ENCODE measurements around the gene SLC12A8.

Gene SLC12A8

DNA sequence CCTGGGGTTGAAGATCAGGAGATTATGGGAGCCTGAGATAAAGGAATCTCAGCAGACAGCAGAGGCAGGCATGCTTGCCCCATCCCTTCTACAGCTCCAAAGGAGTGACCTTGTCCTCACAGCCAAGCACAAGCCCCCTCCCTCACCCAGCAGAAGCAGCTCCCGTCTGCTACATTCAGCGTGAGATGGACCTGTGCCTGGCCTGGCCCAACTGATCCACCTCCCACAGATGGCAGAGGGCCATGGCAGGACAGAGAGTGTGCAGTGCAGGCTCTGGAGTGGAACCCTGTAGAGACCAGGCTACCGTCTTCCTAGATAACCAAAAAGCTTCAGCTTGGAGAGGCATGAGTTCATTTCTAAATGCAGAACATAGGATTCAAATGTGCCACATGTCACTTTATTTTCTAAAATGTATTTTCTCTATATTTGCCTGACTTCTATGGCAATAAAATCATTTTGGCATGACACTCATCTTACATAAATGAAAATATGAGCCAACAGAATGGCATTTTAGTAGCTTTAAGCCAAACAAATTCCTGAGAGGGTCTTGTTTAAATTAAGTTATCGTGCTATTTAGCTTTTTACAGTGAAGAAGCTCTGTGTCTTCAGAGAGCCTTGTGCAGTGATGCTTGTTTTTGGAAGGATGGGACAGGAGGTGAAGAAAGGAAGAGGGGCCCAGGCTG, 43.7 kb downstream of the SLC12A8 start:
- no peak for TF ChIP-seq Cebpa-rat (IDR thresholded peaks at IDR 0.05)
- no peaks in the 10 kb centered on the region for H4K20me1 ChIP-seq
- H3K4me3 ChIP-seq = no peak overlapping the region
- H3K36me3 ChIP-seq = no peaks in the 10 kb centered on the region
- H3K9ac ChIP-seq = no peak overlapping the region
- peaks cover 9 to 25% (median 17%) of the 10 kb centered on the region in 10 experiments for H3K4me1 ChIP-seq
- peaks cover 1 to 15% (median 8%) of the 10 kb centered on the region in 11 experiments; a peak in 21 of 22 replicates for H3K9me3 ChIP-seq (replicated peaks in 1 of 11)
- no peak overlapping the region; a peak in 1 of 22 replicates for H3K4me2 ChIP-seq
- H3K27ac ChIP-seq = no peak overlapping the region
- H3K27me3 ChIP-seq = no peaks in the 10 kb centered on the region

DNA sequence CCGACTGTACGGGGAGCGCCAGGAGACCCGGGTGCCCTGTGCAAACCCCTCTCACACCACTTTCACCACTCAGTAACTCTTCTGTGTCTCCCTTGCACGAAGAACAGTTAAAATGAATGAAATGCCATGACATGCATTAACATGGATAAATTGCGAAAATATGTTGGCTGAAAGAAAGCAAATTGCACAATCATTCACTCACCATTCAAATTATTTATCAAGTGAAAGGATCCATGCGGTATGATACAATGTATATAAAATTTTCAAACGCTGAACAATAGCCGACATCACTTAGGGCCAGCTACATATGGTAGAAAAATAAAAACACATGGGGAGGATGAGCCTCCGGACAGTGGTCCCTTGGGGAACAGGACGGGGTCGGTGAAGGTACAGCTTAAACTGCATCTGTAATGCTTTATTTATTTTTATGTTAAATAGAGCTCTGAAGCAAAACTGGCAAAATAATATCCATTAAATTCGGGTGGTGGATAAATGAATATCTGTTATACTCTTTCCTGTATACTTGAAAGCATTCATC, 45.9 kb downstream of the SLC12A8 start:
- Histone ChIP-seq H3K27ac (no peak overlapping the region), H3K4me1 (peaks cover 13 to 47% (median 37%) of the 10 kb centered on the region in 10 experiments), H3K9ac (no peak overlapping the region), H4K20me1 (no peaks in the 10 kb centered on the region), H3K4me3 (no peak overlapping the region), H3K9me3 (replicated peaks in 1 of 11) (no peaks in the 10 kb centered on the region), H3K4me2 (no peak overlapping the region), H3K36me3 (no peaks in the 10 kb centered on the region), H3K27me3 (no peaks in the 10 kb centered on the region)
- TF ChIP-seq Cebpa-rat (IDR thresholded peaks at IDR 0.05) = peak in 3 of 11 experiments; percentile 32 to 44 (median 42); a peak in 1 of 22 replicates

DNA sequence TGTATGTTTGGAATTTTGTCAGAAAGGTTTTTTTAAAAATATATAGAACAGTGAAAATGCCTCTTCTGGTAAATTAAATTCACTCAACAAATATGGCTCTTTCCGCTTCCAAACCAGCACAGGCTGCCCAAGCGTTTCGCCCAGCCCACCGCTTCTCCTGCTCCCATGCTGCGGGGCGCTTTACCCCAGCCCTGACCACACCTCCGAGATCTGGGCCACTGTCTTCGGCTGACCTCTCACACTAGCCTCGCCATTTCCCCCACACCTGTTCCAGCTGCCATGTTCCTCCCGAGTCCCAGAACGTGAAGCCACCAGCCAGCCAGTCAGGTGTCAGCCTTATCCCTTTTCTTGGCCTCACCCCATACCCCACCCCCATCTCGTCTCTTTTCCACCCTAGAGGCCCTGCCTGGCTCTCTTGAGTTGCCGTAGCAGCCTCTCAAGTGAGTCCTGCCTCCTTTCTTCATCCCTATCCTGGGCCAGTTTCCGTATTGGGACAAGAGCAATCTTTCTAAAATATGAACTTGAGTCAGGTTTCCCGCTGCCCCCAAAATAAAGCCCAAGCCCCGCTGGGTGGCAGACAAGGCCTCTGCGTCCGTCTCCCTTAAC, 46.5 kb downstream of the SLC12A8 start:
- Histone ChIP-seq H3K9ac (no peak overlapping the region), H4K20me1 (no peaks in the 10 kb centered on the region), H3K36me3 (no peaks in the 10 kb centered on the region), H3K9me3 (replicated peaks in 1 of 11) (no peaks in the 10 kb centered on the region), H3K4me1 (peaks cover 13 to 53% (median 42%) of the 10 kb centered on the region in 10 experiments), H3K4me2 (no peak overlapping the region; a peak in 1 of 22 replicates), H3K27me3 (no peaks in the 10 kb centered on the region), H3K27ac (no peak overlapping the region), H3K4me3 (no peak overlapping the region)
- TF ChIP-seq Cebpa-rat (IDR thresholded peaks at IDR 0.05) = no peak

DNA sequence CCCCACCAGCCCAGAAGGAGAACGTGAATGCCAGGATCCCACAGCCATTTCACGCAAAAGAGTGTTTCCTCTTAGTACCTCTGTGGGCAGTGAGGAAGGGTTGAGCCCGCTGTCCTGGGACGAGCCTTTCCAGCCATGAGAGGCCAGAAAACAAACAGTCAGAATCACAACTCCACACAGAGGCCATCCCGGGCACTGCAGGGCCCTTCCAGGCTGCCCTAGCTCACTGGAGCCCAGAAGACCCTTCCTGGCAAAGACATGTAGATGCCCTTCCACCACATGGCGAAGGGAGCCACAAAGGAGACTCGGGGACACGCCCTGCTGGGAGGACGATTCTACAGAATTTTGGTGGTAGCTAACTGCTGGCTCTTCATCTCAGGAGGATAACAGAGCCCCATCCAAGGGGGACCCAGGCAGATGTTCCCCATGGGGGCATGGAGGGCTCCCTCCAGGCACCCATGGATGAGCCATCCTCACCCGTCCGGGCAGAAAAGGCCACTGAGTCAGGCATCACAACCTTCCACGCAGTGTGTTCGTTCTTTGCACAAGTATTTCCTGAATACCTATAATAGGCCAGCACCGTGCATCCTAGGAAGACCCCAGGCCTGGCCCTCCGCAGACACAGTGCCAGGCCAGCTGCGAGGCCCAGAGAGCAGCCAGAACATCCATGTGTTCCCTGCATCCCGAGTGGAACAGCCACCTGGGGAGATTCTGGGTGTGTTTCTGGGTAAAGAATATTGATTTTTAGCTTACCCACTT, 47.2 kb downstream of the SLC12A8 start:
- Histone ChIP-seq H3K4me1 (peaks cover 13 to 55% (median 42%) of the 10 kb centered on the region in 10 experiments), H3K9me3 (replicated peaks in 1 of 11) (no peaks in the 10 kb centered on the region), H3K4me2 (peak overlapping the region; percentile 53 to 94 (median 78); a peak in 16 of 22 replicates), H3K27ac (peak overlapping the region in 6 of 11 experiments; percentile 4 to 54 (median 43); a peak in 8 of 22 replicates), H4K20me1 (no peaks in the 10 kb centered on the region), H3K36me3 (no peaks in the 10 kb centered on the region), H3K9ac (no peak overlapping the region), H3K27me3 (no peaks in the 10 kb centered on the region), H3K4me3 (no peak overlapping the region)
- no peak for TF ChIP-seq Cebpa-rat (IDR thresholded peaks at IDR 0.05)

DNA sequence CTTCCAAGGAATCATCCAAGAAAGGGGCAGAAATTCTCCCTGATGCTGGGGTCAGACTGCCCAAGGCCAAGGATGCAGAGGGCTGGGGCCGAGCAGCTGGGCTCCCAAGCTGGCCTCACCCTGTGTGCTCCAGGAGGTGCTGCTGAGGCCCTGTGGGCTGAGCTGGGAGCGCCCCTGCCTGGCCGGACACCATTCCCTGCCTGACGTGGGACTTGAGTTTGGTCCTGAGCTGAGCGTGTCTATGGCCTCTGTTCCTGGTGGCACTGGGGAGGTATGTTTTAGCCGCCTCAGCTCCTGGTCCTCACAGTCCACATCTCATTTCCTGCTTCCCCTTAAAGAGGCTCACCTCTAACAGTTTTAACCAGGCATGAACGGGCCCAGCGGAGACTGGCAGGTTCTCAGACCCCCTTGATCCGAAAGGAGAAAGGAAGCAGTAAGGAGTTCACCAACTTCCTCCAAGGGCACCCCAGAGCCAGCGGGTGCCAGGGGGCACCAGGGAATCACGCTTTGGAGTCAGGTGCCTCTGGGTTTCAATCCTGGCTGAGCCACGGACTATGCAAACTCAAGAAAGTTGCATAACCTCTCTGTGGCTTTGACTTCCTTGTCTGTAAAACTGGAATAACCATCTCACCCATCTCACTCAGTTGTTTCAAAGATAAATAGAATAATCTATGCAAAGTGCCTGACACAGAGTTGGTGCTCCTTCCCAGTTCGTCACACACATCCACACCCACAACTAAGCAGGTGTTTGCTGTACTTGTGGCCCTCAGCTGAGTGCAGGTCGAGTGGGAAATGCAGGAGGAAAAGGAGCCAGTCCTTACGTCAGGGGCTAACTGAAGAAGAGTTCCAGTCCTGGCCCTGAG, 48.6 kb downstream of the SLC12A8 start:
- H3K4me2 ChIP-seq = peak overlapping the region; percentile 53 to 94 (median 78)
- no peaks in the 10 kb centered on the region for H4K20me1 ChIP-seq
- H3K36me3 ChIP-seq = no peaks in the 10 kb centered on the region
- H3K27ac ChIP-seq = peak overlapping the region in 10 of 11 experiments; percentile 10 to 66 (median 48); a peak in 16 of 22 replicates
- no peaks in the 10 kb centered on the region for H3K9me3 ChIP-seq (replicated peaks in 1 of 11)
- H3K9ac ChIP-seq = peak overlapping the region in 4 of 11 experiments; percentile 3 to 40 (median 10); a peak in 4 of 22 replicates
- peaks cover 13 to 55% (median 42%) of the 10 kb centered on the region in 10 experiments for H3K4me1 ChIP-seq
- peak in 7 of 11 experiments; percentile 54 to 71 (median 66); a peak in 10 of 22 replicates for TF ChIP-seq Cebpa-rat (IDR thresholded peaks at IDR 0.05)
- H3K4me3 ChIP-seq = no peak overlapping the region
- no peaks in the 10 kb centered on the region for H3K27me3 ChIP-seq

DNA sequence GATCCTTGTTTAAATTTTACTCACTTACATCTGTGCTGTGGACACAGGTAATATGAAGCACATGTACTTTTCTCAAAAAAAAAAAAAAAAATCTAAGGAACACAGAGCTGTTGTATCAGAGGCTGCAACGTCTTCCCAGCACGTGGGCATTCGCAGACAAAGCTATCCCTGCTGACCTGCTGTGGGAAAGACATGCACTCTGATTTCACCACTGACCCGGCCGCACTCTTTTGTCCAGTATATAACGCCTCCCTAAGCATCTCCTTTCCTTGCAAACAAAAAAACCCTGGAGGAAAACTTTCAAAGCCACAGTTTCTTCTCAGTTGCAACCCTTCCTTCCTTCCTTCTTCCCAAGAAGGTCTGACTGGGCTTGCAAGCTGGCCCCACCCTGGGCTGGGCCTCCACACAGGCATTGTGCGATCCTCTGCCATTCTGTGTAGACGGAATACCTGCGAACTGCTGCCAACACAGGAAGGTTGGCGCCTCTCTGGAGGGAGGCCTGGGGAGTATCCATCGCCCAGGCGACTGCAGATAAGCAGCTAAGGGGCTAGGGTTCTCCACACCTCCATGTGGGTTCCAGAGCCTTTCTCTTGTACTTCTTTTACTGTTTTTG, 50.8 kb downstream of the SLC12A8 start:
- Histone ChIP-seq H3K27ac (no peak overlapping the region), H3K4me1 (peaks cover 13 to 55% (median 41%) of the 10 kb centered on the region in 10 experiments), H3K27me3 (no peaks in the 10 kb centered on the region), H3K9ac (no peak overlapping the region; a peak in 1 of 22 replicates), H3K4me3 (no peak overlapping the region), H3K4me2 (peak overlapping the region in 6 of 11 experiments; percentile 20 to 94 (median 86); a peak in 13 of 22 replicates), H4K20me1 (no peaks in the 10 kb centered on the region), H3K9me3 (replicated peaks in 1 of 11) (no peaks in the 10 kb centered on the region), H3K36me3 (no peaks in the 10 kb centered on the region)
- no peak for TF ChIP-seq Cebpa-rat (IDR thresholded peaks at IDR 0.05)

DNA sequence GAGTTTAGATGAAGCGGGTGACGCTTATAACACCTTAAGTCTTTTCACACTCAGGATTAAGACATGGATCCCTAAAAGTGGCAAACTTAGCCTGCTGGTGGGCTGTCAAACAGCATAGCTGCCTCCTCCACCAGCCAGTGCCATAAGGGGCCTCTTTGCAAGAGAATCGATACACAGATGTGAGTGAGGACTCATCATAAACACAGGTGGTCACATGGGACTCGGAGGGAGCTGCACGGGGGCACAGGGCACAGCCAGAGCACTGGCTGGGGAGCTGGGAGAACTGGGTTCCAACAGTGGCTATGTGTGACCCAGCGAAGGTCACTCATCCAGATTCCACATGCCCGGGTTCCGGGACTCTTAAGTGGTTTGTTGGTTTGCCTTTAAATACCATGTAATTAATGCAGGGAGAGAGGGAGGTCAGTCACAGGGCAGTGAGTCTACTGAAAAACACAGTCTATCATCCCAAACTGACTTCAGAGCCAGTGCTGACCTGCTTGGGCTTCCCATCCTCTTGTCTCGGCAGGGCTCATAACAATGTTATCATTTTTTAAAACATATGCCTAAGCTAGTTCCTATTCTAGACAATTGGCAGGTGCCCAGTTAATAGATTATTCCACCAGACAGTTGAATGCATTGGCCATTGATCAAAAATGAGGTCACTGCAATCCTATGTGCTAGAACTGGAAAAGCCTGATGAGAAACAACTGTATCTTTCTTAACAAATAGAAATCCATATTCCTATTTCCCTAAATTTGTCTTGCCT, 51.8 kb downstream of the SLC12A8 start:
- no peaks in the 10 kb centered on the region for H3K9me3 ChIP-seq (replicated peaks in 1 of 11)
- H3K9ac ChIP-seq = no peak overlapping the region
- no peaks in the 10 kb centered on the region for H3K36me3 ChIP-seq
- H3K4me1 ChIP-seq = peaks cover 19 to 56% (median 47%) of the 10 kb centered on the region in 10 experiments
- peak overlapping the region in 2 of 11 experiments; percentile 85 to 94; a peak in 3 of 22 replicates for H3K4me2 ChIP-seq
- no peaks in the 10 kb centered on the region for H4K20me1 ChIP-seq
- no peak for TF ChIP-seq Cebpa-rat (IDR thresholded peaks at IDR 0.05)
- no peaks in the 10 kb centered on the region for H3K27me3 ChIP-seq
- no peak overlapping the region for H3K4me3 ChIP-seq
- no peak overlapping the region for H3K27ac ChIP-seq

All from BLaER1 treated with 17β-estradiol and CSF1 and Interleukin-3, amounts not matched to agents 10 nM and 100 nM (cell line).